GM20000 (cell line): ENCODE measurements around the gene HES5.
"Not testable (repeated sequence)": the region's sequence is repeated elsewhere in the genome, so short reads cannot be mapped to it uniquely, and the experiment has no call there.

ENCODE experiments used
- DNase-seq: peaks from one replicate; pipeline ENCODE4 v3.0.0; 2012; ENCODE audit warnings: low spot score
- TF ChIP-seq, protein P1 (sequence below): IDR thresholded peaks from 2 replicates; pipeline ENCODE4 v1.5.1; 2012; ENCODE audit warnings: mild to moderate bottlenecking, control low read depth; ENCODE audit errors: extremely low read depth, missing control alignments

HES5 gene

DNA sequence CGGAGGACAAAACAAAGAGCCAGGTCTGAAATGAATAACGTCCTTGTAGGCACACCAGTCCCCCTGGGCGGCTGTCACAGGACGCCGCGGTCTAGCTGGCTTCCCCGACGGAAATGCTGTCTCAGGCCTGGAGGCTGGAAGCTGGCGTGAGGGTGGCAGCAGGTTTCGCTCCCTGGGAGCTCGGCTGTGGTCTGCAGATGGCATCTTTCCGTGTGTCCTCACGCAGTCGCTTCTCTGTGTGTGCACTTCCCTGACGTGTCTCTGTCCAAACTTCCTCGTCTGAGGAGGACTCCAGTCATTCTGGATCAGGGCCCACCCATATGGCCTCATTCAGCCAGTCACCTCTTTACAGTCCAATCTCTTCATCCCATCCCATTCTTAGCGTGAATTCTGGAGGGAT is 40.3 kb upstream of the HES5 start:
- DNase-seq, result no peak
- TF ChIP-seq, protein P1, sequence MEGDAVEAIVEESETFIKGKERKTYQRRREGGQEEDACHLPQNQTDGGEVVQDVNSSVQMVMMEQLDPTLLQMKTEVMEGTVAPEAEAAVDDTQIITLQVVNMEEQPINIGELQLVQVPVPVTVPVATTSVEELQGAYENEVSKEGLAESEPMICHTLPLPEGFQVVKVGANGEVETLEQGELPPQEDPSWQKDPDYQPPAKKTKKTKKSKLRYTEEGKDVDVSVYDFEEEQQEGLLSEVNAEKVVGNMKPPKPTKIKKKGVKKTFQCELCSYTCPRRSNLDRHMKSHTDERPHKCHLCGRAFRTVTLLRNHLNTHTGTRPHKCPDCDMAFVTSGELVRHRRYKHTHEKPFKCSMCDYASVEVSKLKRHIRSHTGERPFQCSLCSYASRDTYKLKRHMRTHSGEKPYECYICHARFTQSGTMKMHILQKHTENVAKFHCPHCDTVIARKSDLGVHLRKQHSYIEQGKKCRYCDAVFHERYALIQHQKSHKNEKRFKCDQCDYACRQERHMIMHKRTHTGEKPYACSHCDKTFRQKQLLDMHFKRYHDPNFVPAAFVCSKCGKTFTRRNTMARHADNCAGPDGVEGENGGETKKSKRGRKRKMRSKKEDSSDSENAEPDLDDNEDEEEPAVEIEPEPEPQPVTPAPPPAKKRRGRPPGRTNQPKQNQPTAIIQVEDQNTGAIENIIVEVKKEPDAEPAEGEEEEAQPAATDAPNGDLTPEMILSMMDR, result no peak

DNA sequence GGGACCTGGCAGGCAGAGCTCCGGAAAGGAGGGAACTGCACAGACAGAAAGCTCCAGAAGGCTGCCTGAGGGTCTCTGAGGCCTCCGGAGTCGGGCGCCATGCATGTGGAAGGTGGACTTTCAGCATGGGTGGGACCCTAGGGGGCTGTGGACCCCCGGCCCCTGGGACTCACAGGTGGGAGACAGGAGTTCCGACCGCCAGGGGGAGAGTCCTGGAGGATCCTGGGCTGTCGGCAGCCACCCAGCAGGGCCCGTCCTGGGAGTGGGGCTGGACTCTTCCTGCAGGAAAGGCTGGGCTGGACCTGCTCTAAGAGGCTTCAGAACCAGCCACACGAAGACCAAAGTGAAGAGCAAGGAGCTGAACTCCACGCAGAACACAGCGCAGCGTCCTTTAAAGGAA is 39.6 kb upstream of the HES5 start:
- not testable (repeated sequence) for DNase-seq

DNA sequence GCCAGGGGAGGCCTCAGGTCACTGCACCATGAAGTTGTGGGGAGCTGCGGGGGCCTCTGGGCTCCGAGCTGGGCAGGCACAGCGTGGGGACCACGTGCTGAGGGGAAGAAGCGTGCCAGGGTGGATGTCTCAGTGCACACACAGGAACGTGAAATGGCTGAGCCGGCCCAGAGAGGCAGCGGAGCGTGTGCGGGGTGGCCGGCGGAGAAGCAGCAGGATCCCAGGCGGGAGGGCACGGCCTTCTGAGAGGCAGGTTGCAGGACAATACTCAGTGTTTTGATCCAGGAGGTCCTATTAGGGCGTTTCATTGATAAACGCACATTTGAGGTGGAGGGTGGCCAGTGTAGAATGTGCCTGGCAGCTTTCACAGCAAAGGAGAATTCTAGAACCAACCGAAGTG is 39.0 kb upstream of the HES5 start:
- TF ChIP-seq, protein P1, result no peak
- no peak for DNase-seq

DNA sequence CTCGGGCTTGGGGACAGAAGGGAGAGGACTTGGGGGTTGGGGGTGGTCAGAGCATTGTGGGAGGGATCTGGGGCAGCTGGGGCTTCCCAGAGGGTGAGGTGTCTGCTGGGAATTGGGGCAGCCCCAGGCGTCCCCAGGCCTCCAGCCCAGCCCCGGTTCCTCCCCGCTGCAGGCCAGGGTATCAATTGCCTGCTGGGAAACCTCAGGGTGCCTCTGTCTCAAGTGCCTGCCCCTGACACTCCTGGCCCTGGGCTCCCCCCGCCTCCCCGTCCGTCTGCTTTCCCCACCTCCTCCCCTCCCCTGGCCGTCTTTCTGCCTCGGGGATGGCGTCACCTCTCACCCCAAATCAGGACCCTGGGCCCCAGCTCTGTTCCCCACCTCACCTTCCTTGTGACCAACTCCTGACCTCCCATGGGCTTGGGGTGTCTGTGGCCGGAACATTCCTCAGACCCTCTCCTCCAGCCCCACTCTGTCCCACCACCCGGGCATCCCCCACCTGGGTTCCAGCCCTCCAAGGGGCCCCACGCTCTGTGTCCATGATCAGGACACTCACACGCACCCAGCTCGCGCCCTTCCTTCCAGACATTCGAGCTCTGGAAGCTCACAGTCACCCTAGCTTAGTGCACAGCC is 38.2 kb upstream of the HES5 start:
- DNase-seq, result not testable (repeated sequence)

DNA sequence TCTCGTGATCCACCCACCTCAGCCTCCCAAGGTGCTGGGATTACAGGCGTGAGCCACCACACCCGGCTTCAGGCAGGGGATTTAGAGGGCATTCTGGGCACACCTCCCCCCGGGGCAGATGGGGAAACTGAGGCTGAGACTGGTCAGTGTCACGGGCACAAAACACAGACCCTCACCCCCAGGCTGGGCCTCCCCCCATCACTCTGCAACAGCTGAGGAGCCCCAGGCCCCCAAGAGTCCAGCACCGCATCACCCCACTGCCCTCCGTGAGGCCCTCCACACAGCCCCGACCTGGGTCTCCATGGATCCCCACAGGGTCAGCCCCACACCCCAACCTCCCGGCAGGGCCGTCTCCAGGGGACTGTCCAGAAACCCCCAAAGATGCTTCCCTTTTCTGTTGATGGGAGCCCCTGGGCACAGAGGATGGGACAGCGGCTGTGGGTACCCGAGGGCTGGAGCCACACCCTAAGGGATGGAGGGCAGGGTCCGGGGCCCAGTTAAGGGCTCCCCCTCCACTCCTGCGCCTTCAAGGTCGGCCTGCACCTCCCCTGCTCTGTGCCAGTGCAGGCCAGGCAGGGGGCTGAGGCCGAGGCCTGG is 37.1 kb upstream of the HES5 start:
- no peak for DNase-seq
- TF ChIP-seq, protein P1, result no peak

DNA sequence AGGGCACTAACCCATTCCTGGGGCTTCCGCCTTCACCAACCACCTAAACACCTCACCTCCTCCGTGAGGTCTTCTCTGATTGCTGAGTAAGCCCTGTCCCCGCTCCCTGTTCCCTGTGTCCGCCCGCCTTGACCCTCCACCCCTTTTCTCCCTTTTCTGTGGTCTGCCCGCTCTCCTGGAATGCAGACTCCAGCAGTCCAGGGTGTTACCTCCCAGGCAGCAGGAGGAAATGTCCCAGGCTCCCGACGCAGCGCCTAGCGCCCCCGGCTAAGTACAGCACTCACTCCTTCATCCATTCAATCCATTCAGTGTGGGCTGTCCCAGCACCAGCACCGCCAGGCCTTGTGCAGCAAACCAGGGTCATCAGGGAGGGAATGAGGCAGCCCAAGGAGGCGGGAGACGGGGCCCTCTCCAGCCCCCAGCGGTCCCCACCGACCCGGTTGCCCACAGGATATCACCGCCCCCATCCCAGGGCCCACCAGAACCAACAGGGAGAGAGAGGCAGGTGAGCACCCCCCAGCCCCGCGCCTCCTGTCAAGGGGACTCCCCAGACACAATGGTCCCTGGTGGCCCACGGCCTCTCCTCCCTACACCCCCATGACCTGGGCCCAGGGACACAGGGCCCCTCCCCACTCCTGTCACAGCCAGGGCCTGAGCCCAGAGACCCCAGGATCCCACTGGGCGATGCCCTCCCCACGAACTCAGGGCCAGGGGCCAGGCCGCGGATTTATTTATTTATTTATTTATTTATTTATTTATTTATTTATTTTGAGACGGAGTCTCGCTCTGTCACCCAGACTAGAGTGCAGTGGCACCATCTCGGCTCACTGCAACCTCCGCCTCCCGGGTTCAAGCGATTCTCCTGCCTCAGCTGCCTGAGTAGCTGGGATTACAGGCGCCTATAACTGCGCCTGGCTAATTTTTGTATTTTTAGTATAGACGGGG is 36.3 kb upstream of the HES5 start:
- DNase-seq, result no peak
- TF ChIP-seq, protein P1, result no peak

DNA sequence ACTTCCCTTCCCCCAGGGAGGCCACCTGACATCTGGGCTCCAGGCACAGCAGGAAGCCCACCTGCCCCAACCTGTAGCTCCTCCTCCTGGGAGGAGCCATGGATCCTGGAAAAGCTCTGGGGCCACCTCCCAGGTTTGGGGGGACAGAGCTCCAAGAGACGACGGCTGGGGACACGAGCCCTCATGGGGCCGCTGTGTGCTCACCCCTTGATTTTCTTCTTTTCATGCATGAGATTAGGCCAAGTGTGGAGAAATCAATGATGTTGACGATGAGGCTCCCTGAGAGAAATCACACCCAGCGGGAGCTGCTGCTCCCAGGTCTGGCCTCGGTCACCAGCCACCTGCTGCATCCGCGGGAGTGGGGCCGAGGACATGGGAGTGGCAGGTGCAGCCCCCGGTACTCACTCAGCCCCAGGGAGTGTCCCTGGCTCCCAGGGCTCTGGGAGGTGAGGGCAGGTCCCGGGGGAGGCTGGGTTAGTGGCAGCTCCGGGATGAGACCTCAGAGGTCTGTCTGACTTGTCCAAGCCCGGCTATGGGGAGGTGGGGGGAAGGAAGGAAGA is 34.8 kb upstream of the HES5 start:
- DNase-seq, result no peak
- TF ChIP-seq, protein P1, result no peak
